Left ventricle myocardium inferior (tissue), 1 donor: ENCODE results near the gene HNRNPR. TPM values are rescaled to one million over a fixed set of nuclear protein-coding genes. Genes with fewer than 3 reads are reported as not detected.
"Not testable (repeated sequence)": the region's sequence is repeated elsewhere in the genome, so short reads cannot be mapped to it uniquely, and the experiment has no call there.

ENCODE experiments used
- DNase-seq: peaks from one replicate; pipeline ENCODE4 v3.0.0-alpha.2; 2020
- H3K27ac ChIP-seq: fragments of 200-600 bp; replicated peaks from 2 replicates; pipeline ENCODE4 v1.8.0; 2021
- H3K27me3 ChIP-seq: fragments of 200-600 bp; 2 replicates; pipeline ENCODE4 v1.8.0; 2021; ENCODE audit warnings: low read depth
- H3K36me3 ChIP-seq: fragments of 200-600 bp; 2 replicates; pipeline ENCODE4 v1.8.0; 2021
- H3K4me1 ChIP-seq: fragments of 200-600 bp; 2 replicates; pipeline ENCODE4 v1.8.0; 2021
- H3K4me3 ChIP-seq: fragments of 200-600 bp; 2 replicates; pipeline ENCODE4 v1.8.0; 2021; ENCODE audit warnings: mild to moderate bottlenecking, moderate library complexity
- H3K9me3 ChIP-seq: fragments of 200-600 bp; replicated peaks from 2 replicates; pipeline ENCODE4 v1.8.0; 2021
- intact Hi-C: fragments of 100-400 bp; cut with micrococcal nuclease; formaldehyde crosslinking; loops from one replicate; pipeline ENCODE4 v1.11.0; 2022
- total RNA-seq: library from RNA; stranded (reverse); fragmentation: NEBNext Ultra II Directional; extraction: Animal tissue kit (Norgen Biotek cat#: 25700); gene quantifications from one replicate; pipeline ENCODE4 v1.2.1, GENCODE V29; 2021
- TF ChIP-seq, protein P1 (sequence below): fragments of 200-600 bp; IDR thresholded peaks from 2 replicates; pipeline ENCODE4 v1.8.0; 2021; ENCODE audit warnings: antibody characterized with exemption, mild to moderate bottlenecking, borderline replicate concordance
- donor health status: DM: no; HTN: yes; CAD: no; lungs with severe emphysema.

The HNRNPR gene
- total RNA-seq, 1 donor from 2014 or later: 54.6 TPM

DNA sequence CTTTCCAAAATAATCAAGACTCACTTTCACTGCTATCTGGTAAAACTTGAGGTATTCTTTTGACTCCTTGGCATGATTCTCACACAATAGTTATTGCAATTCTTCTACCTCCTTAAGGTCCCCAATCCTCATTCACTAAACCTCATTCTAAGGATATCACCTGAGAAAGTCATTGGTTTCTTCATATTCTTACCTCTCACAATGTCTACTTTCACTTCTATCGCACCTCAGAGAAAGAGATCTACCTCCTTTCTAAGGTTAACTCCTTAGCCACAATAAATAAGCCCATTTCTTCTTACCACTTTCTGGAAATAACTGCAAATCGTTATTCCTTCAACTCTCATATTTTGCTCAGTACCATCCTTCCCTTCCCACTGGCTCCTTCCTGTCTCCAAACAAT, 18.7 kb downstream of the HNRNPR start:
- H3K27ac ChIP-seq: no peak overlapping the region
- H3K4me1 ChIP-seq: peaks cover 15% of the 10 kb centered on the region
- no peak for DNase-seq
- no peaks in the 10 kb centered on the region for H3K9me3 ChIP-seq
- TF ChIP-seq, protein P1, sequence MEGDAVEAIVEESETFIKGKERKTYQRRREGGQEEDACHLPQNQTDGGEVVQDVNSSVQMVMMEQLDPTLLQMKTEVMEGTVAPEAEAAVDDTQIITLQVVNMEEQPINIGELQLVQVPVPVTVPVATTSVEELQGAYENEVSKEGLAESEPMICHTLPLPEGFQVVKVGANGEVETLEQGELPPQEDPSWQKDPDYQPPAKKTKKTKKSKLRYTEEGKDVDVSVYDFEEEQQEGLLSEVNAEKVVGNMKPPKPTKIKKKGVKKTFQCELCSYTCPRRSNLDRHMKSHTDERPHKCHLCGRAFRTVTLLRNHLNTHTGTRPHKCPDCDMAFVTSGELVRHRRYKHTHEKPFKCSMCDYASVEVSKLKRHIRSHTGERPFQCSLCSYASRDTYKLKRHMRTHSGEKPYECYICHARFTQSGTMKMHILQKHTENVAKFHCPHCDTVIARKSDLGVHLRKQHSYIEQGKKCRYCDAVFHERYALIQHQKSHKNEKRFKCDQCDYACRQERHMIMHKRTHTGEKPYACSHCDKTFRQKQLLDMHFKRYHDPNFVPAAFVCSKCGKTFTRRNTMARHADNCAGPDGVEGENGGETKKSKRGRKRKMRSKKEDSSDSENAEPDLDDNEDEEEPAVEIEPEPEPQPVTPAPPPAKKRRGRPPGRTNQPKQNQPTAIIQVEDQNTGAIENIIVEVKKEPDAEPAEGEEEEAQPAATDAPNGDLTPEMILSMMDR: no peak
- peaks cover 75% of the 10 kb centered on the region for H3K36me3 ChIP-seq
- intact Hi-C loops: no loop called here
- H3K27me3 ChIP-seq: no peaks in the 10 kb centered on the region
- no peak overlapping the region for H3K4me3 ChIP-seq

DNA sequence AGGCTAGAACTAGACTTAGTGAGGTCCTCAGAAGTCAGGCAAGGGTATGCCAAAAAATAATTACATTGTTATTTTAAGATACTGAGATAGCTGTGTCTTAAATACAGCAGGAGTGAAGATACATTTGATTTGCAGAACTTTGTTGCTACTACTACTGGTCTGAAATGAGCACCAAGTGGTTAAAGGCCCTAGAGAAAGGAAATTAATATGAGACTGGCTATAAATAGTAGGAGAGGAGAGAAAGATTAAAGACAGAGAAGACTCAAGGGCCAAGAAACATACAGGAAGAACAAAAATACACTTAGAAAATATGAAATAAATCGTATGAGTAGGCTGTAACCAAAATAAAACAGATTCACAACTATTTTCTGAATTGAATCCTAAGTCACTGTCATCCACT, 21.3 kb downstream of the HNRNPR start:
- Histone ChIP-seq H3K4me1 (peaks cover 15% of the 10 kb centered on the region), H3K27me3 (no peaks in the 10 kb centered on the region), H3K27ac (no peak overlapping the region), H3K36me3 (peaks cover 75% of the 10 kb centered on the region), H3K4me3 (no peak overlapping the region), H3K9me3 (no peaks in the 10 kb centered on the region)
- intact Hi-C loops: no loop called here
- no peak for DNase-seq
- TF ChIP-seq, protein P1: no peak

DNA sequence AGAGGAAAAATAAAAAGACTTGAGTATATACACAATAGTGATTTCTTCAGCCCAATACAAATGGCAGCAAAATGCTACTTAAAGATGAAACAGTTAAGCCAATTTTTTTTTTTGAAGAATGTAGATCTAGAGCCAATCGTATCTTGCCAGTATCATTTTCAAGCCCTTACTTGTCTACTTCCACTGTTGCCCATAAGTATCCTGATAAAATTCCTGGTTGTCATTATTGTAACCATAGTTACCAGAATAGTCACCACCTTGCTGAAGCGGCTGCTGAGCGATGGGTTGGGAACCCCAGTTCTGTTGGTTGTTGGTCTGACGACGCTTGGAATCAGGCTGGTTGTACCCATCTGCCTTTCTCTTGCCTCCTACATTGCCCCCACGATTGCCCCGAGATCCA, 33.8 kb downstream of the HNRNPR start:
- intact Hi-C loops, H3K27me3 ChIP-seq, H3K4me3 ChIP-seq, H3K27ac ChIP-seq, DNase-seq, H3K4me1 ChIP-seq, H3K9me3 ChIP-seq: not testable (repeated sequence)
- H3K36me3 ChIP-seq: peaks cover 66% of the 10 kb centered on the region

DNA sequence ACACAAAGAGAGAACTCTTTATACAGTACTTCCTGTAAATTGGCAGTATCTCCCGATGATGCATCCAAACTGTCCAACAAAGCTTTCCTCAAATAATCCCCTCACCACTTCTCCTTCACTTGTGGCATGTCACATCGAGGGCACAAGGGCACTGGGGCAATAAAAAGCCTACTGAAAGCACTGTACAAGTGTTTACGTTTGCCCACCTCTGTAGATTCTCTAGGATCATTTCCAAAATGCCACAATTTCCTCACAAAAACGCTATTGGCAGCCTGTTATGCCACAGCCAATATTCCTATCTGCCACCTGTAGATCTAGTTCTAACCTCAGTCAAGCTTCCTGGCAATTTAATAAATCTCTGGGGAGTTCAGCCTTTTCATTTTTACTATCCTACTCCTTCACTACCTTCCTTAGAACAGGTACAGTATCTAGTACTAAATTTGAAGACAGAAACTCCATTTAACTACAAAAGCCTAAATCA, 39.9 kb downstream of the HNRNPR start:
- intact Hi-C loops: no loop called here
- Histone ChIP-seq H3K4me1 (no peaks in the 10 kb centered on the region), H3K4me3 (no peak overlapping the region), H3K27me3 (no peaks in the 10 kb centered on the region), H3K36me3 (peaks cover 72% of the 10 kb centered on the region), H3K9me3 (no peaks in the 10 kb centered on the region), H3K27ac (no peak overlapping the region)
- TF ChIP-seq, protein P1: no peak
- no peak for DNase-seq

DNA sequence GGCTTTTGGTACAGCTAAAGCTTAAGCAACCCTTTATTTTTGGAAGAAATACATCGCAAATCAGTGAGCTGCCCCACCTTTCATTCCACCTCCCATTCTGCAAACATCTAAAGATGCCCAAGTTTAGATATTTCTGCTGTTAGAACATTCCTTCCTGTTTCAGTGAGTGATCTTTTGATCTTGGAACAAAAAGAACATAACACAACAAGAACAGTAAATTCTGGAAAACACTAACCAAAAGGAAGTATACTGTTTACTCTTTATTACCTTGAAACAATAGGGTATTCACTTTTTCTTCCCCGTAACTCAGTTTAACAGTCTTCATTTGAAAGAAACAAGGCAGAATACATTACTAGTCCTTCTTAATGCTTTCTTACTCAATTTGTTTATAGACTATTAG, 40.6 kb downstream of the HNRNPR start:
- DNase-seq: no peak
- TF ChIP-seq, protein P1: no peak
- H3K27me3 ChIP-seq: no peaks in the 10 kb centered on the region
- no peaks in the 10 kb centered on the region for H3K9me3 ChIP-seq
- no peak overlapping the region for H3K27ac ChIP-seq
- no peaks in the 10 kb centered on the region for H3K4me1 ChIP-seq
- H3K36me3 ChIP-seq: peaks cover 72% of the 10 kb centered on the region
- H3K4me3 ChIP-seq: no peak overlapping the region
- intact Hi-C loops: no loop called here

DNA sequence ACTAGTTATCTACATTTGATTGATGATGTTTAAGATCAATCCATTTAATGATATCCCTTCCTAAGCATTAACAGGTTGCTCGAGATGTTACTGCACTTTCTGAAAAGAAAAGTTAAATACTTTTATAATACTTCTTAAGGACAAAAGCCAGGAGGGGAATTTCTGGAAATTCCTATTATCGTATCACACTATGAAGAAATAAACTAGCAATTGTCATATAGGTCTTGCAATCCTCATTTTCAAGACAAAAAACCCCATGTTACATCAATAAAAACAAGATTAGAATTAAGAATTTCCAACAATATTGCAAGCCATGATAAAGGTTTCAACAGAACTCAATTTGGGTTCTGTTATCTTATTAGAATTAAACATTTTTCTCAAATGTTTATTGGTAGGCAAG, 47.2 kb downstream of the HNRNPR start:
- H3K9me3 ChIP-seq: no peaks in the 10 kb centered on the region
- peaks cover 52% of the 10 kb centered on the region for H3K36me3 ChIP-seq
- TF ChIP-seq, protein P1: no peak
- DNase-seq: no peak
- H3K27ac ChIP-seq: no peak overlapping the region
- no peaks in the 10 kb centered on the region for H3K27me3 ChIP-seq
- intact Hi-C loops: no loop called here
- H3K4me1 ChIP-seq: peaks cover 11% of the 10 kb centered on the region
- H3K4me3 ChIP-seq: no peak overlapping the region
